Keratinocyte (primary cell): Measurements from ENCODE around the gene TMCC2. TPM values are rescaled to one million over a fixed set of nuclear protein-coding genes. Genes with fewer than 3 reads are reported as not detected.

Experiments used
- DNase-seq: peaks from one replicate; pipeline ENCODE4 v3.0.0-alpha.2; 2011; ENCODE audit warnings: low read depth, missing footprints, low spot score
- FAIRE-seq: peaks from 2 replicates; lab custom pipeline; 2011; peaks lifted over from hg19 to GRCh38; lab: Jason Lieb, UNC
- H2AFZ ChIP-seq: 2 replicates; pipeline ENCODE4 v1.6.0; 2012; ENCODE audit warnings: low read length, control low read depth, inconsistent platforms; ENCODE audit not compliant: control insufficient read depth
- H3K27ac ChIP-seq: 2 replicates; pipeline ENCODE4 v1.5.1; 2011; ENCODE audit warnings: low read length; ENCODE audit not compliant: control insufficient read depth, insufficient read depth
- H3K27me3 ChIP-seq: 3 replicates; pipeline ENCODE4 v1.6.0; 2011; ENCODE audit warnings: low read length; ENCODE audit not compliant: control insufficient read depth, insufficient read depth; ENCODE audit errors: extremely low read depth
- H3K36me3 ChIP-seq, 2 experiments: 2 replicates in 1 of 2; 3 replicates in 1 of 2; pipeline ENCODE4 v1.5.1; 2011; ENCODE audit warnings: low read length in 2 of 2, mild to moderate bottlenecking in 1 of 2; ENCODE audit not compliant: control insufficient read depth in 2 of 2, insufficient read depth in 2 of 2; ENCODE audit errors: extremely low read depth in 1 of 2
- H3K4me1 ChIP-seq: 3 replicates; pipeline ENCODE4 v1.5.1; 2011; ENCODE audit warnings: low read length; ENCODE audit not compliant: control insufficient read depth, insufficient read depth; ENCODE audit errors: extremely low read depth
- H3K4me2 ChIP-seq: 3 replicates; pipeline ENCODE4 v1.6.0; 2011; ENCODE audit warnings: low read depth, low read length; ENCODE audit not compliant: control insufficient read depth, insufficient read depth; ENCODE audit errors: extremely low read depth
- H3K4me3 ChIP-seq, 3 experiments: fragments of 200-600 bp in 1 of 3; sonication (generic) in 1 of 3; 2 replicates in 2 of 3; 3 replicates in 1 of 3; pipeline ENCODE4 v1.5.1; 2011 to 2016; ENCODE audit warnings: low read length in 3 of 3, mild to moderate bottlenecking in 3 of 3, control low read depth in 2 of 3, inconsistent platforms in 1 of 3, low read depth in 1 of 3, mixed read lengths in 1 of 3, mixed run types in 1 of 3, moderate library complexity in 1 of 3; ENCODE audit not compliant: control insufficient read depth in 2 of 3, insufficient read depth in 2 of 3; ENCODE audit errors: extremely low read depth in 1 of 3
- H3K79me2 ChIP-seq: 2 replicates; pipeline ENCODE4 v1.6.0; 2012; ENCODE audit warnings: low read length; ENCODE audit not compliant: control insufficient read depth, insufficient read depth
- H3K9ac ChIP-seq: 3 replicates; pipeline ENCODE4 v1.6.0; 2011; ENCODE audit warnings: low read length; ENCODE audit not compliant: control insufficient read depth, insufficient read depth; ENCODE audit errors: extremely low read depth
- H3K9me1 ChIP-seq: 3 replicates; pipeline ENCODE4 v1.6.0; 2011; ENCODE audit warnings: low read length; ENCODE audit not compliant: control insufficient read depth, insufficient read depth; ENCODE audit errors: extremely low read depth
- H3K9me3 ChIP-seq: 2 replicates; pipeline ENCODE4 v1.5.1; 2012; ENCODE audit warnings: low read depth, low read length; ENCODE audit not compliant: control insufficient read depth
- H4K20me1 ChIP-seq: 3 replicates; pipeline ENCODE4 v1.6.0; 2011; ENCODE audit warnings: low read length; ENCODE audit not compliant: control insufficient read depth, insufficient read depth; ENCODE audit errors: extremely low read depth
- EZH2 ChIP-seq: IDR thresholded peaks from one replicate; pipeline ENCODE4 v1.6.1; 2012; ENCODE audit warnings: inconsistent platforms, mild to moderate bottlenecking, low read length, moderate library complexity
- dilution Hi-C: fragments of 300-500 bp; cut with MboI; formaldehyde crosslinking; loops from one replicate; pipeline ENCODE4 v1.7.0; 2020; ENCODE audit warnings: low sequenced_read_pairs; ENCODE audit not compliant: extremely low pct_ligation_motif_present
- polyA plus RNA-seq, 5 experiments: library from polyadenylated mRNA; depleted of rRNA in 3 of 5; stranded (reverse) in 3 of 5; stranded (forward) in 1 of 5; unstranded in 1 of 5; fragments of >200 nt; gene quantifications; 1 replicate in 1 of 5; 2 replicates in 3 of 5; 3 replicates in 1 of 5; pipeline versions ENCODE4 v1.2.1 to v1.2.3, GENCODE V29; 2011 to 2012; ENCODE audit warnings: missing spikeins in 2 of 5, low read depth in 1 of 5, low replicate concordance in 1 of 5
- TF ChIP-seq, protein P1 (sequence below), 3 experiments: IDR thresholded peaks in 1 of 3; conservative IDR thresholded peaks in 1 of 3; optimal IDR thresholded peaks in 1 of 3; 2 replicates in 2 of 3; 3 replicates in 1 of 3; pipeline versions ENCODE3 to v1.5.1; 2011; ENCODE audit warnings: low read length in 3 of 3, mild to moderate bottlenecking in 3 of 3, moderate library complexity in 2 of 3, control low read depth in 1 of 3, inconsistent platforms in 1 of 3; ENCODE audit not compliant: insufficient read depth in 2 of 3; ENCODE audit errors: extremely low read depth in 1 of 3

TMCC2 gene
- polyA plus RNA-seq, 1 donor (not counting 4 experiments of a cell fraction or from before 2014, with no cell fraction given), result 0.60 TPM

DNA sequence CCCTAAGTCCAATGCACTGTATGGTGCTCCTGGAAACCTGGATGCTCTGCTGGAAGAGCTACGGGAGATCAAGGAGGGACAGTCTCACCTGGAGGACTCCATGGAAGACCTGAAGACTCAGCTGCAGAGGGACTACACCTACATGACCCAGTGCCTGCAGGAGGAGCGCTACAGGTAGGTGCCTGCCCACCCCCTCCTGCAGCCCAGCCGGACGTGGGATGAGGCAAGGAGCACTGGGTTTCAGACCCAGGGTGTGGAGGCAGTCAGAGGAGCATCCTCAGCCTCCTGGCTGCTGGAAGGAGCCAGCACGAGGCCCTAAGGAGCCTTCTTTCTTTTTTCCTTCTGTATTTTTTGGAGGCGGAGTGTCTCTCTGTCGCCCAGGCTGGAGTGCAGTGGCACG, 42.0 kb downstream of the TMCC2 start:
- no peak for TF ChIP-seq EZH2
- TF ChIP-seq, protein P1, sequence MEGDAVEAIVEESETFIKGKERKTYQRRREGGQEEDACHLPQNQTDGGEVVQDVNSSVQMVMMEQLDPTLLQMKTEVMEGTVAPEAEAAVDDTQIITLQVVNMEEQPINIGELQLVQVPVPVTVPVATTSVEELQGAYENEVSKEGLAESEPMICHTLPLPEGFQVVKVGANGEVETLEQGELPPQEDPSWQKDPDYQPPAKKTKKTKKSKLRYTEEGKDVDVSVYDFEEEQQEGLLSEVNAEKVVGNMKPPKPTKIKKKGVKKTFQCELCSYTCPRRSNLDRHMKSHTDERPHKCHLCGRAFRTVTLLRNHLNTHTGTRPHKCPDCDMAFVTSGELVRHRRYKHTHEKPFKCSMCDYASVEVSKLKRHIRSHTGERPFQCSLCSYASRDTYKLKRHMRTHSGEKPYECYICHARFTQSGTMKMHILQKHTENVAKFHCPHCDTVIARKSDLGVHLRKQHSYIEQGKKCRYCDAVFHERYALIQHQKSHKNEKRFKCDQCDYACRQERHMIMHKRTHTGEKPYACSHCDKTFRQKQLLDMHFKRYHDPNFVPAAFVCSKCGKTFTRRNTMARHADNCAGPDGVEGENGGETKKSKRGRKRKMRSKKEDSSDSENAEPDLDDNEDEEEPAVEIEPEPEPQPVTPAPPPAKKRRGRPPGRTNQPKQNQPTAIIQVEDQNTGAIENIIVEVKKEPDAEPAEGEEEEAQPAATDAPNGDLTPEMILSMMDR (optimal IDR thresholded peaks at IDR 0.05 in 1 of 3, IDR thresholded peaks at IDR 0.05 in 1 of 3, conservative IDR thresholded peaks at IDR 0.05 in 1 of 3; ENCODE audit: extremely low read depth in 1 of 3, insufficient read depth in 2 of 3, low read length in 3 of 3), result no peak
- dilution Hi-C loops, result no loop called here
- Histone ChIP-seq H3K4me2 (no peak overlapping the region), H3K27me3 (peaks cover 4% of the 10 kb centered on the region), H3K79me2 (no peaks in the 10 kb centered on the region), H3K4me1 (peaks cover 14% of the 10 kb centered on the region), H3K9me3 (no peaks in the 10 kb centered on the region), H3K27ac (no peak overlapping the region), H4K20me1 (no peaks in the 10 kb centered on the region), H2AFZ (no peak overlapping the region), H3K9me1 (no peaks in the 10 kb centered on the region), H3K36me3 (no peaks in the 10 kb centered on the region), H3K4me3 (no peak overlapping the region), H3K9ac (no peak overlapping the region)
- FAIRE-seq, result no peak
- no peak for DNase-seq

DNA sequence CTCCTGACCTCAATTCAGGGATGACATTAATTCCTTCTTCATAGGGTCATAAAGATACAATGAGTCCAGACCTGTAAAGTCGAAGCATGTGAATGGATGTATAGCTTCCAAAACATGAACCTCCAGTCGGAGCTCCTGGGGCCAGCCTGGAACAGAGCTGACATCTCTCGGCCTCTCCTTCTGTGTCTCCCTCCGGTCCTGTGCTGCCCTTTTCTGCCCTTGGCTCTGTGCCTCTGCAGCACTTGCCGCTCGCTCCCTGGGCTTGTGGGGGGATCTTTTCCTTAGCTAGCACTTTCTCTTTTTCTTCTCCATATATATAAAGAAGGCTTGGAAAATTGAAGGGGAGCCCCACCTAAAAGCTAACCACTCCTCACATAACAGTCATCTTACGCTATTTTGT, 42.5 kb downstream of the TMCC2 start:
- no peak for FAIRE-seq
- no peak for DNase-seq
- no peak overlapping the region for H3K27ac ChIP-seq
- H2AFZ ChIP-seq, result no peak overlapping the region
- TF ChIP-seq EZH2, result no peak
- TF ChIP-seq, protein P1 (optimal IDR thresholded peaks at IDR 0.05 in 1 of 3, IDR thresholded peaks at IDR 0.05 in 1 of 3, conservative IDR thresholded peaks at IDR 0.05 in 1 of 3; ENCODE audit: extremely low read depth in 1 of 3, insufficient read depth in 2 of 3, low read length in 3 of 3), result no peak
- no peaks in the 10 kb centered on the region for H3K36me3 ChIP-seq
- H3K4me2 ChIP-seq, result no peak overlapping the region
- H3K27me3 ChIP-seq, result peaks cover 4% of the 10 kb centered on the region
- no peaks in the 10 kb centered on the region for H3K79me2 ChIP-seq
- H3K9ac ChIP-seq, result no peak overlapping the region
- no peaks in the 10 kb centered on the region for H3K9me1 ChIP-seq
- no peaks in the 10 kb centered on the region for H3K9me3 ChIP-seq
- dilution Hi-C loops, result no loop called here
- H3K4me3 ChIP-seq, result no peak overlapping the region
- peaks cover 14% of the 10 kb centered on the region for H3K4me1 ChIP-seq
- H4K20me1 ChIP-seq, result no peaks in the 10 kb centered on the region
